GM19239 (cell line): ENCODE results near the gene ERICH4.
"Not testable (repeated sequence)": the region's sequence is repeated elsewhere in the genome, so short reads cannot be mapped to it uniquely, and the experiment has no call there.

Source experiments
- DNase-seq: peaks from one replicate; pipeline ENCODE4 v3.0.0; 2011; ENCODE audit warnings: low spot score; ENCODE audit not compliant: insufficient read length
- FAIRE-seq: peaks from 2 replicates; lab custom pipeline; 2011; peaks lifted over from hg19 to GRCh38; lab: Jason Lieb, UNC

ERICH4 gene

DNA sequence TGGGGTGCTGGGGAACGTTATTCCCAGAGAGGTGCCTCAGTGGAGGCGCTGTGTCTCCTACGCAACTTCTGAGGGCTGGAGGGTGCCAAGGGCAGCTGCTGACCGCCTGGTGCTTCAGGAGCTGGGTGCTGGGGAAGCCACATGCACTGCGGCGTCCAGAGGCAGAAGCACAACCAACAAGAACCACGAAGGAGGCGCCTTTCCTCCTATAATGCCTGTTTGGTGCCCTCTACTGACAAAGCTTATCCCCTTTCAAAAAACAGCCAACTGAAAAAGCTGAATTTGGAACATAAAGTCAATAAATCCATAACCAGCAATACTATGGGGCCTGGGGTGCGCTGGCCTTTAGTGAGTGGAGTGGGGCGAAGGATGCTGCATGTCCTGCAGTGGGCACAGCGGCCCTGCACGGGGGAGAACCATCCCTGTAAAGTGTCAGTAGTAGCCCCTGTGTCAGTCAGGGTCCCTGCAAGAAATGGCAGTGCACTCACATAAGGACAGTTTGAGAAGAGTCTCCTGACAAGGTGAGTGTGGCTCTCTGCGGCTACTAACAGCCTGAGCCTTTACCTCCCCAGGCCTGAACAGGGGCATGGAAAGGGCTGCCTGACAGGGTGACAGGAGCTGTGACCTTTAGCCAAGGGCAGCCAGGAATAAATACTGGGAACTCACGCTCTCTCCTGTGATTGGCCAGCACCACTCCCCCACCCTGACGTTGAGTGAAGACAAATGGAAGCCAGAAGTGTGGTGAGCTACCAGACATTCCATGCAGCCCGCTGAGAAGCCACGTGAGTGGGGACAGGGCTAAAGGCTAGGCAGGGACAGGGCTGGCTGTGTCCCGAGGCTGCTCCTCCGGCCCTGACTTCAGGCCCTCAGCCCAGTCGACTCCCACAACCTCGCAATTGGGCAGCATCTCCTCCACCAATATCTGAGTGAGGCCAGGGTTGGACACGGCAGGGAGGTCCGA lies 11.2 kb upstream of the ERICH4 start:
- FAIRE-seq (no peak), DNase-seq (no peak)

GRCh38 chr19:41433171-41433570 lies 9.8 kb upstream of the ERICH4 start:
- no peak for DNase-seq
- no peak for FAIRE-seq

DNA sequence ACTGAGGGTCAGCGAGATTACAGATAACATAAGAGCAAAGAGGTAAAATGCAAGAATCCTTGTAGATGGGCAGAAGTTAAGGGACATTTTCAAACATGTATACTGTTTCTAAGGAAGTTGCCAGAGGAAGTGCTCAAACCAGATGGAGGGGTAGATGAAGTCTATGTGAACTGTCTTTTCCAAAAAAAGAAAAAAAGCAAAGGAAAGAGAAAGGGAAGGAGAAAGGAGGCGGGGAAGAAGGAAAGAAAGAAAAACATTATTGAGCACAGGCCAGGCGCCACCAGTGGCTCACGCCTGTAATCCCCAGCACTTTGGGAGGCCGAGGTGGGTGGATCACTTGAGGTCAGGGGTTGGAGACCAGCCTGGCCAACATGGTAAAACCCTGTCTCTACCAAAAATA lies 8.5 kb upstream of the ERICH4 start:
- DNase-seq: no peak
- no peak for FAIRE-seq

DNA sequence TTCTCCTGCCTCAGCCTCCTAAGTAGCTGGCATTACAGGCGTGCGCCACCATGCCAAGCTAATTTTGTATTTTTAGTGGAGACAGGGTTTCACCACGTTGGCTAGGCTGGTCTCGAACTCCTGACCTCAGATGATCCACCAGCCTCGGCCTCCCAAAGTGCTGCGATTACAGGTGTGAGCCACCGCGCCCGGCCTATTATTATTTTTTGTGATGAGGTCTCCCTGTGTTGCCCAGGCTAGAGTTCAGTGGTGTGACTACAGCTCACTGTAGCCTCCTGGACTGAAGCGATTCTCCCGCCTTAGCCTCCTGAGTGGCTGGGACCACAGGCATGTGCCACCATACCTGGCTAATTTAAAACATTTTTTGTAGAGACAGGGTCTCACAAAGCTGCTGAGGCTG lies 7.6 kb upstream of the ERICH4 start:
- not testable (repeated sequence) for DNase-seq

DNA sequence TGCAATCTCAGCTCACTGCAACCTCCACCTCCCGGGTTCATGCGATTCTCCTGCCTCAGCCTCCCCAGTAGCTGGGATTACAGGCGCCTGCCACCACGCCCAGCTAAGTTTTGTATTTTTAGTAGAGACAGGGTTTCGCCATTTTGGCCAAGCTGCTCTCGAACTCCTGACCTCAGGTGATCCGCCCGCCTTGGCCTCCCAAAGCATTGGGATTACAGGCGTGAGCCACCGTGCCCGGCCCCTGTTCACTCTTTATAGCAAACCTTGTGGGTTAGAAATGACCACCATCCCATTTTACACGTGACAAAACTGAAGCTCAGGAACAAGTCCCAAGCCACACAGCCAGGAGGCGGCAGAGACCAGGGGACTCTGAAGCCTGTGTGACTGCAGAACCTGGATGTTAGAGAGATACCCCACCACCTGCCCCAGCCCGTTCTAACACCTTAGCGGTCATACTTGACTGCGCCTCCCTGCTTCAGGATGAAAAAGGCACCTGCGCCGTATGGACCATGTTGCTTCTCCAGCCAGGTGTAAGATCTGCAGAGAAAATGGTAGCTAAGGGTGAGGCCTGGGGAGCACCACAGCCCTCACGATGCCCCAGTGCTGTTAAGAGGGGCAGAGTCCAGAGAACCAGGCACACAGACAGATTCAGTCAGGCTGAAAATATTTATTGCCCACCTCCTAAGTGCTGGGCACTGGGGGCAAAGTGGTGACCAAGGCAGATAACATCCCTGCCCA lies 6.9 kb upstream of the ERICH4 start:
- FAIRE-seq: no peak
- DNase-seq: no peak

More for the DNA sequence above, 7.6 kb upstream of the ERICH4 start:
- FAIRE-seq: not testable (repeated sequence)

- FAIRE-seq: no peak
- no peak for DNase-seq
These were observed 6.3 kb upstream of the ERICH4 start for GRCh38 chr19:41436674-41436951.

DNA sequence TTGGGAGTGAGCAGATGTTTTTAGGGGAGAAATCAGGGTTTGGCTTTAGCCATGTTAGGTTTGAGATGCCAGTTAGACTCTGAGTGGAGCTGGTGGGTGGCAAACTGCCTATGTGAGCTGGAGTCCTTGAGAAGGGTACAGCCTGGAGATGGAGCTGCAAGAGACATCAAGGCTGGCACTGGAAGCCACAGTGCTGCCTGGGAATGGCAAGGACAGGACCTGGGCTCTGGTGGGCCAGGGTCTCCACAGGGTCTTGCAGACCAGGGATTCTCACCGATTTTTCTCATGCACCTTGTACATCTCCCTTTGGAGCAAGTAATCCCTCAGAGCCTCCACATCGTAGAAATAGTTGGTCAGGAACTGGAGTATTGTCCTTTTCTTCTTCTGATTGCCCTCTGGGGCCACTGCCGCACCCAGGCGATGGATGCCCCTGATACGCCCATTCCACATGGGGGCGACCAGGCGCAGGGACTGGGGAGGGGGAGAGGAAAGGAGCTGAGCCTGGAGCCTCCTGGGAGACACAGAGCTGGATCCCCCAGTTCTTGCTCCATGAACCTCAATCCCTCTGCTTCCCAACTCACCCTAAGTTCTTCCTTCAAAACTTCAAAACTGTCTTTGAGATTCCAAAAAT lies 4.9 kb upstream of the ERICH4 start:
- DNase-seq: no peak
- no peak for FAIRE-seq

DNA sequence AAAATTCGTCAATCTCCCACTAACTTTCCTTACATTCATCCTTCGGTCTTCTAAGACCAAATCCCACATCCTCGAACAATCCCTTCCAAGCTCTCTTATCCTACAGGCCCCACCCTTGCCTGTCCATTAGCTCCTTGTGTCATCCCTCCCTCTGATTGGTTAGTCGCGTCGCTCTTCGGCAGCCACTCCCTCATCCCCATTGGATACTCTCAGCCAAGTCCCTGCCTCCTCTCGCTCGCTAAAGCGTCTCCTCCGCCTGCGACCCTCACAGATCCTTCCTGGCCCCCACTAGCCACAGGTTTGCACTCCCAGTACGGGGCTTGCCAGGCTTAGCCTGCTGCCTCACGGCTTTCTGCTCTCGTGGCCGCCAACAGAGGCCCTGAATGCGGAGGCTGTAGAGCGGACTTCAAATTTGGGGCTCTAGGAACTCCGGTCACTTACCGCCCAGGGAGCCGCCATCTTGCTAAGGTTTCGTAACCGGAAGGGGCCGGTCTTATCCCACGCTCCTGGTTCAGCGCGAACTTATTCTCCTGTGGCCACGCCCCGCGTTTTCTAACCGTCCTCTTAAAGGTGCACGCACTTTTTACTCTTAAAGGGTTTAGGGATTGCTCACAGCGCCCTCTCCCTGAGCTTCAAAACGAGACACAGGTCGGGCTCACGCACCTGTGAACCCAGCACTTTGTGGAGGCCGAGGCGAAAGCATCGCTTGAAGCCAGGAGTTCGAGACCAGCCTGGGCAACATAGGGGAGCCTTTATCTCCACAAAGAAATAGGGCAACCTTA lies 3.3 kb upstream of the ERICH4 start, which contains the start of gene DMAC2:
Gene DMAC2 (minus strand): TSS at position 472 of the 782 bp plus-strand sequence. CDS start 13 bp downstream, at position 459.
- peak; percentile 91 for DNase-seq
- FAIRE-seq: peak; percentile 99

- FAIRE-seq: no peak
These were observed 1.5 kb upstream of the ERICH4 start for GRCh38 chr19:41441321-41441945.

DNA sequence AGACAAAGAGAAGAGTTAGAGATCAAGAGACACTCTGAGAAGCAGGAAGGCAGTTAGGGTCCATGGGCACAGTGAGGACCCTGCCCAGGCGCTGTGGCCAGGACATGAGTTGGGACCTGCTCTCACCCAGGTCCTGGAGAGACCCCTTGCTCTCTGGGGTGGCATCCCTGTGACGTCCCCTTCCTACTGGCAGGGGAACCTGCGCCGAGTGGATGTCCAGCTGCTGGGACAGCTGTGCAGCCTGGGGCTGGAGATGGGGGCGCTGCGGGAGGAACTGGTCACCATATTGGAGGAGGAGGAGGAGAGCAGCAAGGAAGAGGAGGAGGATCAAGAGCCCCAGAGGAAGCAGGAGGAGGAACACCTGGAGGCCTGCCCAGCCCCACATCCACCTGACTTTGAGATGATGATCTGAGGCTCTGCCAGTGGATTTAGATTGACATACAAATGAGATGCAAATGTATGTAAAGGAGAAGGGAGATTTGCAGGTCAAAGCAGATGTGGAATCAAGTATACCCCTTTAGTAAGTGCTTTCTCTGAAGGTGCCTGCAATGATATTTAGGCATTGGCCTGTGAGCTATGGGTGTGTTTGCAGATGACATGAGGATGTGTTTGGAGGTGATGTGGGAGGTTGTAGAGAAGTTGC lies 978 bp downstream of the ERICH4 start:
- DNase-seq (no peak), FAIRE-seq (no peak)

More at GRCh38 chr19:41441321-41441945, 1.5 kb upstream of the ERICH4 start:
- no peak for DNase-seq

DNA sequence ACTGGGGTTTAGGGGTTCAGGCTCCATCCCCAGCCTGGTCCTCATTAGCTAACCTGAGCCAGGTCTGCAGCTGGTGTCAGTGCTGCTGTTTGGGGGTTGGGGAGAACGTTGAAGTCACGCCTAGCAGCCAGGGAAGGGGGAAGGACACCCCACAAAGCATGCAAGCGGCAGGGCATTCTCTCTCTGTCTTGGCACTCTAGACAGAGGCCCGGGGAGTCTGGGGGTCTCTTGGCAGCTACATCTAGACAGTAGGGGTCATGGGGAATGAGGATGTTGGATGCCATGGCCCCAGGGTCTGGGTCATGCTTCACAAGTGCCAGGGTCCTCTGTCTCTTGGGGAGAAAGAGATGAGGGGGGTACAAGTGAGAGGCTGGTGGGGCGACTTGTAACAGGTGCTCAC lies 2.6 kb downstream of the ERICH4 start:
- no peak for FAIRE-seq
- DNase-seq: no peak

DNA sequence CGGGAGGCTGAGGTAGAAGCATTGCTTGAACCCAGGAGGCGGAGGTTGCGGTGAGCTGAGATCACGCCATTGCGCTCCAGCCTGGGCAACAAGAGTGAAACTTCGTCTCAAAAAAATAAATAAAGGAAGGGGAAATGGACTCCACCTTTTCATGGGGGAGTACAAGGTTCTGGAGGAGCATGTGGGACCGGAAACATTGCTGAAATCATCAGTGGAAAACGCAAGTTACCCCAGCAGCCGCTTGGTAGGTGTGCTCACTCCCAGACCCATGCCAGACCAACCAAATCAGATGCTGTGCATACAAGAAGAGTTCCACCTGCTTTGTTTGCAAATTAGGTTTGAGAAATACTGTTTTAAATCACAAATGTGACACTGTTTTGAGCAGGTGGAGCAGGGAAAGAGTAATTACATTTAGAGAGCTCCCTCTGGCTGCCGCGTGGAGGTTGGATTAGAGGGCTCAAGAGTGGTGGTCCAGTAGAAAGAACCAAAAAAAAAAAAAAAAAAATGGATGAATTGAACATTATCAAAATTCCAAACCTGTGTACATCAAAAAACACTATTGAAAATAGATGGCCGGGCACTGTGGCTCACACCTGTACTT lies 4.9 kb downstream of the ERICH4 start:
- FAIRE-seq (no peak), DNase-seq (no peak)

DNA sequence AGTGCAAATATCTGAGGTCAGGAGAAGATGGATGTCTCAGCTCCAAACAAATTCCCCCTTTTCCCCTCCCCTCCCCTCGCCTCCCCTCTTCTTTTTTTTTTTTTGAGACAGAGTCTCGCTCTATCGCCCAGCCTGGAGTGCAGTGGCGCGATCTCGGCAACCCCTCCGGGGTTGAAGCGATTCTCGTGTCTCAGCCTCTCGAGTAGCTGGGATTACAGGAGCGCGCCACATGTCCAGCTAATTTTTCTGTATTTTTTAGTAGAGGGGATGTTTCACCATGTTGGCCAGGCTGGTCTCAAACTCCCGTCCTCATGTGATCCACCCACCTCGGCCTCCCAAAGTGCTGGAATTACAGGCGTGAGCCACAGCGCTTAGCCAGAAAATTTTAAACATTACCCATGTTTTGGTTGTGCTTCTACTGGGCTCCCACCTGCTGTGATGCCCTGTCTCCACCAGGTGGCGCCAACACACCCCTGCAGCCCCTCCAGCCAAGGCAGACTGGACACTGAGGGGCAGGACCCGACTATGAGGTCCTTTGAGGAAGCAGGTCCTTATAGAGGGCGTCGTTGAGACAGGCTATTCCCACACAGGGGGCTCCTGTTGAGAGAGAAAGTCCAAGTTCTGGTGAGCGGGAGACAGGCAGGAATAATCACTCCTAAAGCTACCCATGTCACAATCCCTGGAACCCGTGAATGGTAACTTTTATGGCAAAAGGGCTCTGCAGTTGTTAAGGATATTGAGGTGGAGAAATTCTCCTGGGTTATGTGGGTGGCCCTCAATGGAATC lies 6.3 kb downstream of the ERICH4 start:
- FAIRE-seq (peak; percentile 96), DNase-seq (peak; percentile 70)

- FAIRE-seq (no peak), DNase-seq (no peak)
These were observed 6.9 kb downstream of the ERICH4 start for GRCh38 chr19:41449865-41450178.

GRCh38 chr19:41452584-41453275 lies 9.8 kb downstream of the ERICH4 start:
- no peak for DNase-seq
- FAIRE-seq: no peak

- no peak for FAIRE-seq
- DNase-seq: no peak
These were observed 13.0 kb downstream of the ERICH4 start for GRCh38 chr19:41455936-41456335.

DNA sequence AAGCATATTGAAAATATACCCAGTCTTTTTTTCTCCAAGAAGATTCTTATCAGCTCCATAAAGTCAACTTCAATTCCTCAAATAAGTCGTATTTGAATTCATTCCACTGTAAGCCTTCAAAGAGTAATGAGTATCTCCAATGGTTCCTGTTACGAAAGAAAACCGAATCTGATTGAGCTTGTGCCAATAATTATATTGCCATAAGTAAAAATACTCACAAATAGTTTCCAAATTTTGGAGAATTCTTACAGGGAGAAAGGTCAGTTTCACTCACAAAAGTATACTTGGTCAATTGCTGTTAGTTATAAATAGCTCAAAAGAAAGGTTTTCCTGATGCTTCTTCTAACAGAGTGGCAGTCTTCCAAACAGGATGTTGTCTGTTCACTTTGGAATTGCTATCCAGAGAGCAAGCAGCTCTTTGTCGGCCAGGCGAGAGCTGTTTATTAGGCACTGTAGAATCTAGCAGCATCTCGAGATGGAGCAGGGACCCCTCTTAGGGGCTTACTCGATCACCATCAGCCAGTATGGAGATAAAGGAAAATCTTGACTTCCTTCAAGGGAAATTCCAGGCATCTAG lies 13.5 kb downstream of the ERICH4 start:
- peak; percentile 18 for FAIRE-seq
- DNase-seq: no peak
